ENCODE measurements around the gene FIGNL2. TPM values are rescaled to one million over a fixed set of nuclear protein-coding genes. Genes with fewer than 3 reads are reported as not detected.
"Not testable (repeated sequence)": the region's sequence is repeated elsewhere in the genome, so short reads cannot be mapped to it uniquely, and the experiment has no call there.

FIGNL2 gene
- polyA plus RNA-seq, 2 of the 4 experiments (the other 2 are of a cell fraction): 0.26 to 0.46 TPM

DNA sequence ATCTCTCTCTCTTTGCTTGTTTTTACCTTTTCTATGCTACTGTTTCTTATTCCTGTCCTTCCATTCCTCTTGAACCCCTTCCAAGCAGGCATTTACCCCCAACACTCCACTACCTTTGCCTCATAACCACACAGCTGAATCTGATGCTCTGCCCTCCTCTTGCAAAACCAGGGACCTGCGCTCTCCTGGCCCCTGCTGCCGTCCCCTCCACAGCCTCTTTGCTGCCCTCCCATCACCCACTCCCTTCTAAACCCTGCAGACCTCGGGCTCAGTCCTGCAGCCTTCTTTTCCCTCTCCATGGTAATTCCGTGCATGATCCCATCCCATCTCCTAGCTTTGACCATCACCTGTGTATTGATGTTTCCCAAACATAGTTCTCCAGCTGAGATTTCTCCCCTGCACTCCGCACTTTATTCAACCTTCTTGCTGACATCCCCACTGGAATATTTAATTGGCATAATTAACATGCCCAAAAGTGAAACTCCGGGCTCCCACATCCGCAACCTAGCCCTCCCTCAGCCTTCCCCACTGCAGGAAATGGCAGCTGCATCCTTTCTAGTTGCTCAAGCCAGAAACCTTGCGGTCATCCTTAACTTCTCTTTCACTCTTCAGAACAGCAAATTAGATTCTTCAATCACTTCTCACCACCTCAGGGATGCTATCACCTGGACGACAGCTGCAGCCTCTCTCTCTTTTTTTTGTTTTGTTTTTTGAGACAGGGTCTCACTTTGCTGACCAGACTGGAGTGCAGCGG is 16.0 kb downstream of the FIGNL2 start:
- DNase-seq (ENCODE audit: low read depth in 1 of 2, low spot score in 1 of 2) (no peak), FAIRE-seq (no peak), ATAC-seq (no peak; a peak in 1 of 6 replicates)
- ChIA-PET POLR2A (interaction anchor here (2.4 kb wide), 1 partner anchor 12 kb away, joined by 7 read pairs; no protein-coding TSS in a partner anchor), CTCF (interaction anchor here (0.6 to 3.6 kb wide), 6 partner anchors 9 to 411 kb away, joined by 3 to 17 read pairs (median 10); a partner anchor contains a TSS)
- Histone ChIP-seq H3K4me1 (peaks cover 6% of the 10 kb centered on the region; the same call in 2 of the 3 replicates), H3K9me3 (no peaks in the 10 kb centered on the region), H3K27ac (no peak overlapping the region), H3K4me2 (no peak overlapping the region), H3K4me3 (no peak overlapping the region)
- TF ChIP-seq ESRRA (IDR thresholded peaks at IDR 0.05; ENCODE audit: borderline replicate concordance, low read length) (no peak), EP300 (IDR thresholded peaks at IDR 0.05) (no peak), NFE2L2 (conservative IDR thresholded peaks at IDR 0.05; ENCODE audit: low read length) (no peak), RAD21 (conservative IDR thresholded peaks at IDR 0.05 in 1 of 2, IDR thresholded peaks at IDR 0.05 in 1 of 2) (no peak), EHMT2 (IDR thresholded peaks at IDR 0.05; ENCODE audit: low read depth) (no peak), HOXA7 (CRISPR knock-in tag; IDR thresholded peaks at IDR 0.05) (no peak), JUNB (IDR thresholded peaks at IDR 0.05) (no peak), MAFK (IDR thresholded peaks at IDR 0.05; ENCODE audit: partially characterized antibody) (no peak)
- TF ChIP-seq, protein P1, sequence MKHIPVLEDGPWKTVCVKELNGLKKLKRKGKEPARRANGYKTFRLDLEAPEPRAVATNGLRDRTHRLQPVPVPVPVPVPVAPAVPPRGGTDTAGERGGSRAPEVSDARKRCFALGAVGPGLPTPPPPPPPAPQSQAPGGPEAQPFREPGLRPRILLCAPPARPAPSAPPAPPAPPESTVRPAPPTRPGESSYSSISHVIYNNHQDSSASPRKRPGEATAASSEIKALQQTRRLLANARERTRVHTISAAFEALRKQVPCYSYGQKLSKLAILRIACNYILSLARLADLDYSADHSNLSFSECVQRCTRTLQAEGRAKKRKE (CRISPR knock-in tag; IDR thresholded peaks at IDR 0.05; ENCODE audit: low read depth): no peak
- WGBS (ENCODE audit: missing lambda C conversion rate): 38% methylated on average over 10 of the region's 10 CpGs

DNA sequence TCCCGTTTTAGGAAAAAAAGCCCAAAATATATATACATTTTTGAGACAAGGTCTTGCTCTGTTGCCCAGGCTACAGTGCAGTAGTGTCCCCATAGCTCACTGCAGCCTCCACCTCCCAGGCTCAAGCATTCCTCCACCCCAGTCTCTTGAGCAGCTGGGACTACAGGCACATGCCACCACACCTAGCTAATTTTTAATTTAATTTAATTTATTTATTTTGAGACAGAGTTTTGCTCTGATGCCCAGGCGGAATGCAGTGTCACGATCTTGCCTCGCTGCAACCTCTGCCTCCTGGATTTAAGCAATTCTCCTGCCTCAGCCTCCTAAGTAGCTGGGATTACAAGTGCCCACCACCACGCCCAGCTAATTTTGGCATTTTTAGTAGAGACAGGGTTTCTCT is 16.7 kb downstream of the FIGNL2 start:
- not testable (repeated sequence) for H3K4me3 ChIP-seq; DNase-seq (ENCODE audit: low read depth in 1 of 2, low spot score in 1 of 2); ATAC-seq; H3K27ac ChIP-seq; H3K4me2 ChIP-seq; H3K9me3 ChIP-seq; H3K4me1 ChIP-seq; FAIRE-seq
- ChIA-PET CTCF (interaction anchor here (0.6 to 3.6 kb wide), 7 partner anchors 8 to 410 kb away, joined by 3 to 17 read pairs (median 12); a partner anchor contains a TSS), POLR2A (interaction anchor here (2.4 kb wide), 1 partner anchor 11 kb away, joined by 7 read pairs; no protein-coding TSS in a partner anchor)
- 47% methylated on average over 5 of the region's 5 CpGs for WGBS (ENCODE audit: missing lambda C conversion rate)

DNA sequence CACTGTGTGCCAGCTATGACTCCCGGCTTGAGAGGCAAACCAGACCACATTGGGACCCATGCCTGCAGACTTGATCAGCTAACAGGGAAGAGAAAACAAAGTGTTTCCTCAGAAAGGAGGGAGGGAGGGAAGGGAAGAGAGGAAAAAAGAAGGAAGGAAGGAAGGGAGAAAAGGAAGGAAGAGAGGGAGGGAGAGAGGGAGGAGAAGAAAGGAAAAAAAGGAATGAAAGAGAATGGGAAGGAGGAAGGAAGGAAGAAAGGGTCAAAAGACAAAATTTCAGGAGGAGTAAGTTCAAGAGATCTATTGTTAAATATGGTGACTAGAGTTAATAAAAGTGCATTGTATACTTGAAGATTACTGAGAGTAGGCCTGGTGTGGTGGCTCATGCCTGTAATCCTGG is 18.9 kb downstream of the FIGNL2 start:
- Histone ChIP-seq H3K27ac (no peak overlapping the region), H3K9me3 (no peaks in the 10 kb centered on the region), H3K4me2 (no peak overlapping the region), H3K4me1 (peaks cover 7% of the 10 kb centered on the region; the same call in 2 of the 3 replicates), H3K4me3 (no peak overlapping the region)
- TF ChIP-seq, protein P2, sequence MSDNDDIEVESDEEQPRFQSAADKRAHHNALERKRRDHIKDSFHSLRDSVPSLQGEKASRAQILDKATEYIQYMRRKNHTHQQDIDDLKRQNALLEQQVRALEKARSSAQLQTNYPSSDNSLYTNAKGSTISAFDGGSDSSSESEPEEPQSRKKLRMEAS (IDR thresholded peaks at IDR 0.05): no peak
- TF ChIP-seq, protein P1 (CRISPR knock-in tag; IDR thresholded peaks at IDR 0.05; ENCODE audit: low read depth): no peak
- TF ChIP-seq, protein P3, sequence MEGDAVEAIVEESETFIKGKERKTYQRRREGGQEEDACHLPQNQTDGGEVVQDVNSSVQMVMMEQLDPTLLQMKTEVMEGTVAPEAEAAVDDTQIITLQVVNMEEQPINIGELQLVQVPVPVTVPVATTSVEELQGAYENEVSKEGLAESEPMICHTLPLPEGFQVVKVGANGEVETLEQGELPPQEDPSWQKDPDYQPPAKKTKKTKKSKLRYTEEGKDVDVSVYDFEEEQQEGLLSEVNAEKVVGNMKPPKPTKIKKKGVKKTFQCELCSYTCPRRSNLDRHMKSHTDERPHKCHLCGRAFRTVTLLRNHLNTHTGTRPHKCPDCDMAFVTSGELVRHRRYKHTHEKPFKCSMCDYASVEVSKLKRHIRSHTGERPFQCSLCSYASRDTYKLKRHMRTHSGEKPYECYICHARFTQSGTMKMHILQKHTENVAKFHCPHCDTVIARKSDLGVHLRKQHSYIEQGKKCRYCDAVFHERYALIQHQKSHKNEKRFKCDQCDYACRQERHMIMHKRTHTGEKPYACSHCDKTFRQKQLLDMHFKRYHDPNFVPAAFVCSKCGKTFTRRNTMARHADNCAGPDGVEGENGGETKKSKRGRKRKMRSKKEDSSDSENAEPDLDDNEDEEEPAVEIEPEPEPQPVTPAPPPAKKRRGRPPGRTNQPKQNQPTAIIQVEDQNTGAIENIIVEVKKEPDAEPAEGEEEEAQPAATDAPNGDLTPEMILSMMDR (IDR thresholded peaks at IDR 0.05): no peak
- TF ChIP-seq, protein P4, sequence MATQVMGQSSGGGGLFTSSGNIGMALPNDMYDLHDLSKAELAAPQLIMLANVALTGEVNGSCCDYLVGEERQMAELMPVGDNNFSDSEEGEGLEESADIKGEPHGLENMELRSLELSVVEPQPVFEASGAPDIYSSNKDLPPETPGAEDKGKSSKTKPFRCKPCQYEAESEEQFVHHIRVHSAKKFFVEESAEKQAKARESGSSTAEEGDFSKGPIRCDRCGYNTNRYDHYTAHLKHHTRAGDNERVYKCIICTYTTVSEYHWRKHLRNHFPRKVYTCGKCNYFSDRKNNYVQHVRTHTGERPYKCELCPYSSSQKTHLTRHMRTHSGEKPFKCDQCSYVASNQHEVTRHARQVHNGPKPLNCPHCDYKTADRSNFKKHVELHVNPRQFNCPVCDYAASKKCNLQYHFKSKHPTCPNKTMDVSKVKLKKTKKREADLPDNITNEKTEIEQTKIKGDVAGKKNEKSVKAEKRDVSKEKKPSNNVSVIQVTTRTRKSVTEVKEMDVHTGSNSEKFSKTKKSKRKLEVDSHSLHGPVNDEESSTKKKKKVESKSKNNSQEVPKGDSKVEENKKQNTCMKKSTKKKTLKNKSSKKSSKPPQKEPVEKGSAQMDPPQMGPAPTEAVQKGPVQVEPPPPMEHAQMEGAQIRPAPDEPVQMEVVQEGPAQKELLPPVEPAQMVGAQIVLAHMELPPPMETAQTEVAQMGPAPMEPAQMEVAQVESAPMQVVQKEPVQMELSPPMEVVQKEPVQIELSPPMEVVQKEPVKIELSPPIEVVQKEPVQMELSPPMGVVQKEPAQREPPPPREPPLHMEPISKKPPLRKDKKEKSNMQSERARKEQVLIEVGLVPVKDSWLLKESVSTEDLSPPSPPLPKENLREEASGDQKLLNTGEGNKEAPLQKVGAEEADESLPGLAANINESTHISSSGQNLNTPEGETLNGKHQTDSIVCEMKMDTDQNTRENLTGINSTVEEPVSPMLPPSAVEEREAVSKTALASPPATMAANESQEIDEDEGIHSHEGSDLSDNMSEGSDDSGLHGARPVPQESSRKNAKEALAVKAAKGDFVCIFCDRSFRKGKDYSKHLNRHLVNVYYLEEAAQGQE (IDR thresholded peaks at IDR 0.05): no peak
- TF ChIP-seq, protein P5, sequence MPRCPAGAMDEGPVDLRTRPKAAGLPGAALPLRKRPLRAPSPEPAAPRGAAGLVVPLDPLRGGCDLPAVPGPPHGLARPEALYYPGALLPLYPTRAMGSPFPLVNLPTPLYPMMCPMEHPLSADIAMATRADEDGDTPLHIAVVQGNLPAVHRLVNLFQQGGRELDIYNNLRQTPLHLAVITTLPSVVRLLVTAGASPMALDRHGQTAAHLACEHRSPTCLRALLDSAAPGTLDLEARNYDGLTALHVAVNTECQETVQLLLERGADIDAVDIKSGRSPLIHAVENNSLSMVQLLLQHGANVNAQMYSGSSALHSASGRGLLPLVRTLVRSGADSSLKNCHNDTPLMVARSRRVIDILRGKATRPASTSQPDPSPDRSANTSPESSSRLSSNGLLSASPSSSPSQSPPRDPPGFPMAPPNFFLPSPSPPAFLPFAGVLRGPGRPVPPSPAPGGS (IDR thresholded peaks at IDR 0.05): no peak
- TF ChIP-seq GATA3 (IDR thresholded peaks at IDR 0.05; ENCODE audit: borderline replicate concordance) (no peak), FOXS1 (CRISPR knock-in tag; IDR thresholded peaks at IDR 0.05) (no peak)
- TF ChIP-seq, protein P6, sequence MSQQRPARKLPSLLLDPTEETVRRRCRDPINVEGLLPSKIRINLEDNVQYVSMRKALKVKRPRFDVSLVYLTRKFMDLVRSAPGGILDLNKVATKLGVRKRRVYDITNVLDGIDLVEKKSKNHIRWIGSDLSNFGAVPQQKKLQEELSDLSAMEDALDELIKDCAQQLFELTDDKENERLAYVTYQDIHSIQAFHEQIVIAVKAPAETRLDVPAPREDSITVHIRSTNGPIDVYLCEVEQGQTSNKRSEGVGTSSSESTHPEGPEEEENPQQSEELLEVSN (IDR thresholded peaks at IDR 0.05; ENCODE audit: borderline replicate concordance, low read depth): no peak
- ChIA-PET POLR2A (interaction anchor here (0.6 kb wide), 1 partner anchor 495 kb away, joined by 4 read pairs; no protein-coding TSS in a partner anchor), CTCF (interaction anchor here (0.6 to 2.5 kb wide), 7 partner anchors 9 to 409 kb away, joined by 3 to 16 read pairs (median 3); no protein-coding TSS in a partner anchor)
- no peak for FAIRE-seq
- no peak for ATAC-seq
- 45% methylated on average over 1 of the region's 1 CpG for WGBS (ENCODE audit: missing lambda C conversion rate)
- DNase-seq (ENCODE audit: low read depth in 1 of 2, low spot score in 1 of 2): no peak

Measured in A549 (cell line).